Measurements from ENCODE around the gene AIF1L. TPM values are rescaled to one million over a fixed set of nuclear protein-coding genes. Genes with fewer than 3 reads are reported as not detected.

The AIF1L gene
- total RNA-seq, 1 donor from 2014 or later, result 16.2 TPM

DNA sequence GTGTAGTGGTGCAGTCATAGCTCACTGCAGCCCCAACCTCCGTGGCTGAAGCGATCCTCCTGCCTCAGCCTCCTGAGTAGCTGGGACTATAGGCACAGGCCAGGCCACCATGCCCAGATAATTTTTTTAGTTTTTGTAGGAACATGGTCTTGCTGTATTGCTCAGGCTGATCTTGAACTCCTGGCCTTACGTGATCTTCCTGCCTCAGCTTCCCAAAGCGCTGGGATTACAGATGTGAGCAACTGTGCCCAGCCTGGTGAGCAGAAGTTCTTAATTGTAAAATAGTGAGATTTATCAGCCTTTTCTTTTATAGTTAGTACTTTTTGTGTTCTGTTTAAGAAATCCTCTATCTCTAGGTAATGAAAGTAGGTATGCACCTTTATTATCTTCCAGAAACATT lies 71.6 kb downstream of the AIF1L start:
- Histone ChIP-seq H3K4me1 (no peaks in the 10 kb centered on the region), H3K27ac (no peak overlapping the region), H3K4me3 (no peak overlapping the region), H3K9me3 (no peaks in the 10 kb centered on the region), H3K36me3 (peaks cover 0 to 31% of the 10 kb centered on the region in 2 donors), H3K27me3 (no peaks in the 10 kb centered on the region)
- intact Hi-C loops (cut with DNase I), result no loop called here
- DNase-seq (ENCODE audit: extremely low spot score in 2 of 2), result no peak
- TF ChIP-seq, protein P1, sequence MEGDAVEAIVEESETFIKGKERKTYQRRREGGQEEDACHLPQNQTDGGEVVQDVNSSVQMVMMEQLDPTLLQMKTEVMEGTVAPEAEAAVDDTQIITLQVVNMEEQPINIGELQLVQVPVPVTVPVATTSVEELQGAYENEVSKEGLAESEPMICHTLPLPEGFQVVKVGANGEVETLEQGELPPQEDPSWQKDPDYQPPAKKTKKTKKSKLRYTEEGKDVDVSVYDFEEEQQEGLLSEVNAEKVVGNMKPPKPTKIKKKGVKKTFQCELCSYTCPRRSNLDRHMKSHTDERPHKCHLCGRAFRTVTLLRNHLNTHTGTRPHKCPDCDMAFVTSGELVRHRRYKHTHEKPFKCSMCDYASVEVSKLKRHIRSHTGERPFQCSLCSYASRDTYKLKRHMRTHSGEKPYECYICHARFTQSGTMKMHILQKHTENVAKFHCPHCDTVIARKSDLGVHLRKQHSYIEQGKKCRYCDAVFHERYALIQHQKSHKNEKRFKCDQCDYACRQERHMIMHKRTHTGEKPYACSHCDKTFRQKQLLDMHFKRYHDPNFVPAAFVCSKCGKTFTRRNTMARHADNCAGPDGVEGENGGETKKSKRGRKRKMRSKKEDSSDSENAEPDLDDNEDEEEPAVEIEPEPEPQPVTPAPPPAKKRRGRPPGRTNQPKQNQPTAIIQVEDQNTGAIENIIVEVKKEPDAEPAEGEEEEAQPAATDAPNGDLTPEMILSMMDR (IDR thresholded peaks at IDR 0.05), result no peak
- TF ChIP-seq POLR2A (IDR thresholded peaks at IDR 0.05) (no peak), POLR2AphosphoS5 (IDR thresholded peaks at IDR 0.05; ENCODE audit: insufficient read depth in 1 of 2, low read depth in 1 of 2) (no peak)

DNA sequence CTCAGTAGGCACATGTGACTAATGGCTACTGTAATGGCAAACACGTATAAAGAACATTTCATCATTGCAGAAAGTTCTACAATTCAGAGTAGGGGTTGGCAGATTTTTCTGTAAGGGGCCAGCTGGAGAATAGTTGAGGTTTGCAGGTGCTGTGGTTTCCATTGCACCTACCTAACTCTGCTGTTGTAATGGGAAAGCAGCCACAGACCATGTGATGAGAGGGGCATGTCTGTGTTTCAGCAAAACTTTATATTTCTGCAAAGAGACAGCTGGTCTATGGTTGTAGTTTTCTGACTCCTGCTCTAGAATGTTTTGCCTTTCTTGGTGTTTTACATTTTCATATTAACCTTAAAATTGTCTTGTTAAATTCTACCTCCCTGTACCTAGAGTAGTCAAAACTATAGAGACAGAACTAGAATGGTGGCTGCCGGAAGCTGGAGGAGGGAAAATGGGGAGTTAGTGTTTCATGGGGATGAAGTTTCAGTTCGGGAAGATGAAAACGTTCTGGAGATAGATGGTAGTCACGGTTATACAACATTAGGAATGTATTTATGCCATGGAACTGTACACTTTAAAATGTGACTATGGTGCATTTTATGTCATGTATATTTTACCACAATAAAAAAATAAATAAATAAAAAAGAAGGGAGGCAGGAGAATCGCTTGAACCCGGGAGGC lies 73.4 kb downstream of the AIF1L start:
- DNase-seq (ENCODE audit: extremely low spot score in 2 of 2), result no peak
- Histone ChIP-seq H3K27ac (no peak overlapping the region), H3K4me3 (no peak overlapping the region), H3K36me3 (peaks cover 0 to 24% of the 10 kb centered on the region in 2 donors), H3K4me1 (no peaks in the 10 kb centered on the region), H3K27me3 (no peaks in the 10 kb centered on the region), H3K9me3 (no peaks in the 10 kb centered on the region)
- intact Hi-C loops (cut with DNase I), result no loop called here
- TF ChIP-seq, protein P1 (IDR thresholded peaks at IDR 0.05), result no peak
- TF ChIP-seq POLR2AphosphoS5 (IDR thresholded peaks at IDR 0.05; ENCODE audit: insufficient read depth in 1 of 2, low read depth in 1 of 2), result no peak
- no peak for TF ChIP-seq POLR2A (IDR thresholded peaks at IDR 0.05)

Small RNAs within 50 kb of the gene (small RNA-seq; reads per million reads assigned to genes)
- not detected for gene RNU6-881P

Other genes starting within 250 kb of the AIF1L start
- gene QRFP, start 199.7 kb upstream of the AIF1L start, total RNA-seq, result not detected
- gene FIBCD1, start 157.3 kb upstream of the AIF1L start, total RNA-seq, result not detected
- 13.3 TPM for gene LAMC3, start 87.4 kb upstream of the AIF1L start, total RNA-seq
- gene NUP214, start 29.1 kb downstream of the AIF1L start, total RNA-seq, result 70.2 TPM
- gene FAM78A, start 180.0 kb downstream of the AIF1L start, total RNA-seq, result 2.5 TPM
- 11.8 TPM for gene PLPP7, start 193.2 kb downstream of the AIF1L start, total RNA-seq